BE2C (cell line): ENCODE results near the gene TESK2.
"Not testable (repeated sequence)": the region's sequence is repeated elsewhere in the genome, so short reads cannot be mapped to it uniquely, and the experiment has no call there.

Experiments
- DNase-seq: peaks from one replicate; pipeline ENCODE4 v3.0.0-alpha.2; 2020
- H3K27me3 ChIP-seq: fragments of 250-450 bp; sonication (Bioruptor Pico); 2 replicates; pipeline ENCODE4 v1.5.1; 2020; ENCODE audit warnings: mild to moderate bottlenecking
- H3K36me3 ChIP-seq: fragments of 250-450 bp; sonication (Bioruptor Pico); 2 replicates; pipeline ENCODE4 v1.5.1; 2020; ENCODE audit warnings: mild to moderate bottlenecking
- H3K4me1 ChIP-seq: fragments of 250-450 bp; sonication (Bioruptor Pico); 2 replicates; pipeline ENCODE4 v1.5.1; 2020
- H3K4me3 ChIP-seq: 2 replicates; pipeline ENCODE4 v1.5.1; 2011; ENCODE audit warnings: low read depth, low read length
- H3K9me3 ChIP-seq: fragments of 250-450 bp; sonication (Bioruptor Pico); 2 replicates; pipeline ENCODE4 v1.5.1; 2020
- TF ChIP-seq, protein P1 (sequence below): IDR thresholded peaks from 2 replicates; pipeline ENCODE4 v1.5.1; 2012; ENCODE audit warnings: mild to moderate bottlenecking, low read depth, low read length

The TESK2 gene

DNA sequence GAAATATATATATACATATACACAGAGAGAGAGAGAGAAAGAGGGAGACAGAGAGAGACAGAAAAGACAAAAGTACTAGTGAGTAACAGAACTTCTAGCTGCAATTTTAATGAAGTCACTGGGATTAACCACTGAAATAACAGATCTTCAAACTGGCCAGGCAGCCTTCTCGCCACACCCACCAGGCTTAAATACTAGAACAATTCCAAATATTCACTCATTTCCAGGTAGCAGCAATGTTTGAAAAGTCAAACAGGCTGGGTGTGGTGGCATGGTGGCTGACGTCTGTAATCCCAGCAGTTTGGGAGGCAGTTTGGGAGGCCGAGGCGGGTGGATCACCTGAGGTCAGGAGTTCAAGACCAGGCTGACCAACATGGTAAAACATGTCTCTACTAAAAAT, 25.5 kb upstream of the TESK2 start:
- H3K4me3 ChIP-seq, result no peak overlapping the region
- no peaks in the 10 kb centered on the region for H3K4me1 ChIP-seq
- H3K36me3 ChIP-seq, result peaks cover 52% of the 10 kb centered on the region
- H3K9me3 ChIP-seq, result no peaks in the 10 kb centered on the region
- TF ChIP-seq, protein P1, sequence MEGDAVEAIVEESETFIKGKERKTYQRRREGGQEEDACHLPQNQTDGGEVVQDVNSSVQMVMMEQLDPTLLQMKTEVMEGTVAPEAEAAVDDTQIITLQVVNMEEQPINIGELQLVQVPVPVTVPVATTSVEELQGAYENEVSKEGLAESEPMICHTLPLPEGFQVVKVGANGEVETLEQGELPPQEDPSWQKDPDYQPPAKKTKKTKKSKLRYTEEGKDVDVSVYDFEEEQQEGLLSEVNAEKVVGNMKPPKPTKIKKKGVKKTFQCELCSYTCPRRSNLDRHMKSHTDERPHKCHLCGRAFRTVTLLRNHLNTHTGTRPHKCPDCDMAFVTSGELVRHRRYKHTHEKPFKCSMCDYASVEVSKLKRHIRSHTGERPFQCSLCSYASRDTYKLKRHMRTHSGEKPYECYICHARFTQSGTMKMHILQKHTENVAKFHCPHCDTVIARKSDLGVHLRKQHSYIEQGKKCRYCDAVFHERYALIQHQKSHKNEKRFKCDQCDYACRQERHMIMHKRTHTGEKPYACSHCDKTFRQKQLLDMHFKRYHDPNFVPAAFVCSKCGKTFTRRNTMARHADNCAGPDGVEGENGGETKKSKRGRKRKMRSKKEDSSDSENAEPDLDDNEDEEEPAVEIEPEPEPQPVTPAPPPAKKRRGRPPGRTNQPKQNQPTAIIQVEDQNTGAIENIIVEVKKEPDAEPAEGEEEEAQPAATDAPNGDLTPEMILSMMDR, result no peak
- no peak for DNase-seq
- H3K27me3 ChIP-seq, result no peaks in the 10 kb centered on the region

DNA sequence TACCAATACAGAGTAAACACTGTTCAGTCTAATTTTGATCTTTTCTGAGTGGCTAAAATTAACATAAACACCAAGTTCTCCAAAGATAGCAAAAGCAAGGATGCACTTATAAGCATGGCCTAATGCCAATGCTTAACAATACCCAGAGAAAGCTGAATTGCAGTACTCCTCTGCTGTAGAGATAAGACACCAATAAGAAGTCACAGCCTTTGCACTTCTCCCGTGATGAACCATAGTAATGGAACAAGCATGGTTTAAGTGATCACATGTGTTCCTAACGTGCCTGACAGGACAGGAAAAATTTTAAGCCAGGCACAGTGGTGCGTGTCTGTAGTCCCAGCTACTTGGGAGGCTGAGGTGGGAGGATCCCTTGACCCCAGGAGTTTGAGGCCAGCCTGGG, 25.1 kb upstream of the TESK2 start:
- Histone ChIP-seq H3K9me3 (no peaks in the 10 kb centered on the region), H3K4me3 (no peak overlapping the region), H3K4me1 (no peaks in the 10 kb centered on the region), H3K27me3 (no peaks in the 10 kb centered on the region), H3K36me3 (peaks cover 55% of the 10 kb centered on the region)
- no peak for DNase-seq
- TF ChIP-seq, protein P1, result no peak

DNA sequence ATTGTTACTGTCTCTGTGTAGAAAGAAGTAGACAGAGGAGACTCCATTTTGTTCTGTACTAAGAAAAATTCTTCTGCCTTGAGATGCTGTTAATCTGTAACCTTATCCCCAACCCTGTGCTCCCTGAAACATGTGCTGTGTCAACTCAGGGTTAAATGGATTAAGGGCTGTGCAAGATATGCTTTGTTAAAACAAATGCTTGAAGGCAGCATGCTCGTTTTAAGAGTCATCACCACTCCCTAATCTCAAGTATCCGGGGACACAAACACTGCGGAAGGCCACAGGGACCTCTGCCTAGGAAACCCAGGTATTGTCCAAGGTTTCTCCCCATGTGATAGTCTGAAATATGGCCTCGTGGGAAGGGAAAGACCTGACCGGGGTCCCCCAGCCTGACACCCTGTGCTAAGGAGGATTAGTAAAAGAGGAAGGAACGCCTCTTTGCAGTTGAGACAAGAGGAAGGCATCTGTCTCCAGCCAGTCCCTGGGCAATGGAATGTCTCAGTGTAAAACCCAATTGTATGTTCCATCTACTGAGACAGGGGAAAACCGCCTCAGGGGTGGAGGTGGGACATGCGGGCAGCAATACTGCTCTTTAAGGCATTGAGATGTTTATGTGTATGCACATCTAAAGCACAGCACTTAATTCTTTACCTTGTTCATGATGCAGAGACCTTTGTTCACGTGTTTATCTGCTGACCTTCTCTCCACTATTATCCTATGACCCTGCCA, 22.7 kb upstream of the TESK2 start:
- DNase-seq, H3K9me3 ChIP-seq, H3K27me3 ChIP-seq, H3K4me3 ChIP-seq, H3K4me1 ChIP-seq: not testable (repeated sequence)
- H3K36me3 ChIP-seq, result peaks cover 61% of the 10 kb centered on the region

DNA sequence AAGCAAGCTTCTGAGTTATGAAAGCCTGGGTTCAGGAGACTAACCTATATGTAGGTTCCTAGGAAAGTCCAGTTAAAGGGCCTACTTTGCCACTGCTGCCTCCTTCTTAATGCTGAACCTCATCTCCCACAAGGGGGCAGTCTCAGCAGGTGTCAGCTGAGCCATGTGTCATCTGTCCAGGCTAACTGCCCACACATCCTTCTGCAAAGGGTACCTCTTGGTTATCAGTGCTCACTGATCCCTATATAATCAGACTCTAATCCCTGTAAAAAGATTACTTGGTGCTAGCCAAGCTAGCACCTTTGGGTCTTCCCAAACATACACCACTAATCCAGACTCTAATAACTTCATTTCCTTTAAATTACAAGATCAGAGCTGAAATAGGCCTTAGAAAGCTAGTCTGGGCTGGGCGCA, 21.7 kb upstream of the TESK2 start:
- H3K27me3 ChIP-seq, result no peaks in the 10 kb centered on the region
- TF ChIP-seq, protein P1, result peak; percentile 68
- no peaks in the 10 kb centered on the region for H3K9me3 ChIP-seq
- DNase-seq, result peak; percentile 63
- H3K36me3 ChIP-seq, result peaks cover 54% of the 10 kb centered on the region
- H3K4me3 ChIP-seq, result no peak overlapping the region
- no peaks in the 10 kb centered on the region for H3K4me1 ChIP-seq

DNA sequence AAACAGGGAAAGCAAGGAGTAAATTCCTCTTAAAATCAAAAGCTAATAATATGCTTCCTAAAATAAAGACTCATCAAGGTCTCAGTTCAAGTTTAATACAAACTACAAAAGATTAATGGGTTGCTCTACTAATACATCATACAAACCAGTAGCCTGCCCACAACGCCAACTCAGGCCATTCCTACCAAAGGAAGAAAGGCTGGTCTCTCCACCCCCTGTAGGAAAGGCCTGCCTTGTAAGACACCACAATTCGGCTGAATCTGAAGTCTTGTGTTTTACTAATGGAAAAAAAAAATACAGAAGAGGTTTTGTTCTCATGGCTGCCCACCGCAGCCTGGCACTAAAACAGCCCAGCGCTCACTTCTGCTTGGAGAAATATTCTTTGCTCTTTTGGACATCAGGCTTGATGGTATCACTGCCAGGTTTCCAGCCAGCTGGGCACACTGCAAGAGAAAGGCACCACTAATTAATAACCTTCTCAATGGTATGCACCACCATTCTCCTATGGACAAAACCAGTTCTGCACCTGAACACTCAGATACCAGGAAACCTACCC, 20.1 kb upstream of the TESK2 start:
- Histone ChIP-seq H3K4me3 (no peak overlapping the region), H3K9me3 (no peaks in the 10 kb centered on the region), H3K36me3 (peaks cover 43% of the 10 kb centered on the region), H3K27me3 (no peaks in the 10 kb centered on the region), H3K4me1 (no peaks in the 10 kb centered on the region)
- TF ChIP-seq, protein P1, result no peak
- DNase-seq, result no peak

DNA sequence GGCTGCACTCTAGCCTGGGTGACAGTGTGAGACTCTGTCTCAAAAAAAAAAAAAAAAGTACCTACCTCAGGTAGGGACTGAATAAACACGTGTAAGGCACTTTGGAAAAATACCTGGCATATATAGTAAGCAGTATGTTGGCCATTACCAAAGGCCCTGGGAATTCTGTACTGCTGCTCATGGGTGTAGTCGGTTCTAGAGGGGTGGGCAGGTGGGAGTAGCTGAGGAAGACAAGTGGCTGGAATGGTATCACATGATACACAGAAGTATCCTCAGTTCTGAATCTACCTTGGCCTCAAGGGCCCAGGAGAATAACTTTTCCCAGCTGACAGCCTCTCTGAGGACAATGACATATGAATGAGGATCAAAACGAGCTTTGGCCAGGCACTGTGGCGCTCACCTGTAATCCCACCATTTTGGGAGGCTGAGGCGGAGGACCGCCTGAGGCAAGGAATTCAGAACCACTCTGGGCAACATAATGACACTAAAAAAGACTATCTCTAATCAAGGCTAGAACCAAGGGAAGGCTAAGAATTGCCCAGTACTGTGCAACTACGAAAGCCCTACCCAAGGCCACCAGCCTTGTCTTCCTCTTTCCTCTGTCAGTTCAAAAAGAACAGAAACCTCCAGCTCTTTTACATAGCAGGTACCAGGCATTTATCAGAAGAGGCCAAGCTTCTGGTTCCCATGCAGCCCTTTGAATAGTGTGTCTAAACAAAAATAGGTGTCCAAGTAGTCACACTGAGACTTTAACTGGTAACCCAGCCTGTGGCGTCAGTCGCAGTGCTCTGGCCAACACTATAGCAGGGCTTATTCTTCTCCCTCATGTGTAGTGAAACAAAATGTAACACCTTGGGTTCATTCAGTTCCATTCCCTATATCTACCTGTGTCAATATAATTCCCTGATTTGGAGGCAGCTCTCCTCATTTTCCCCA, 19.3 kb upstream of the TESK2 start:
- no peak for DNase-seq
- Histone ChIP-seq H3K36me3 (peaks cover 38% of the 10 kb centered on the region), H3K27me3 (no peaks in the 10 kb centered on the region), H3K4me1 (no peaks in the 10 kb centered on the region), H3K9me3 (no peaks in the 10 kb centered on the region), H3K4me3 (no peak overlapping the region)
- TF ChIP-seq, protein P1, result no peak
